ENCODE data around the gene LCP1.
A peak's percentile ranks its signal among the peaks of the same experiment; 100 is the strongest.
"Not testable (repeated sequence)": the region's sequence is repeated elsewhere in the genome, so short reads cannot be mapped to it uniquely, and the experiment has no call there.

The LCP1 gene

DNA sequence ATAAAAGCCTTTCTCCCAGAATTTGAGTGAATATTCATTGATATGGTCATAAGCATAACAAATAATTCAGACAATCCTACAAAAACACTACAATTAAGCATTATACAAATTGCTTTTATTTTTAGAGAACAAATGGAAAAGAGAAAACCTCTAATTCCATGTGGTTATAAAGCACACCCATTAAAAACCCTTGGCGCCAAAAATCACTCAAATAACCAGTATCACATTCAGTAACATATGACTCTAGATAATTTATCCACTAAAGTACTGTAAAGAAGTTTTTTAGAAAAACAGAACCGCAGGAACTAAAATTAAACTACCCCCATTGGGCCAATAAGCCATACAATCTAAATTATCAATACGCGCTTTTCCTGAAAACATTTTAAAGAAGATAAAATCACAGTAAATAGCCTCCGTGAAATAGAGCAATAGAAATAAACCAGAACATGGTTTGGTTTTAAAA is 569 bp downstream of the LCP1 start:
- no peak for DNase-seq

DNA sequence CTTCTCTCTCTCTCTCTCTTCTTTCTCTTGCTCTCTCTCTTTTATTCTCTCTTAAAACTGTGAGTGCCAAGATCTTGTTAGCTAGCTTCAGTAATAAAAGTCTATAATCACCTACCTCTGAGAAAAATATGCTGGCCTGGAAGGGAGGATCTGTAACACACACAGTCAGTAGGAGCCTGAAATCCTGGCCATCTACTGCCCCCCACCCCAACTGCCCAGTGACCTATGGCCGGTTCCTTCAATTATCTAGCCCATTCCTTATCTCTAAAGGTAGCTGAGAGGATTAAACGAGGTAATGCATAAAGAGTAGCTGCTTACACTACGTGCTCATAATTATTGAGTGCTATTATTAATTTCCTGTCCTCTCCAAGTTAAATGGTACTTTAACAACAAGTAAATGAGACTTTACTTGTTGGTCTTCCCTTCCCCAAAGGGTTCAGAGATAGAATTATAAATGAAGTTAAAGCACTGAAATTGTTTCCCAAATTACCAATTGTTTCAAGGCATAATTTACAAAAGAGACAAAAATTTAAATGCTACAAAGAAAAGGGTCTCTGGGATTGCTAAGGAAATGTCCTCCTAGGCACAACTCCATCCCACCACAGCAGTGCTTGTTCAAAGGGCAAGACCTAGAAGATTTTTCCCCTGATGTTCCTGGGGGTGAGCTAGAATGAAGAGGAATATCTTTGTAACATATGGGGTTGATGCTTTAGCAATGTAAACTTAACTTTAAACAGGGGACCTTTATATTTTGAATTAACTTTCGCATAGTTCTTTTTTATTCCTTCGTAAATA is 1.8 kb downstream of the LCP1 start:
- peak; percentile 40 to 64 for DNase-seq

DNA sequence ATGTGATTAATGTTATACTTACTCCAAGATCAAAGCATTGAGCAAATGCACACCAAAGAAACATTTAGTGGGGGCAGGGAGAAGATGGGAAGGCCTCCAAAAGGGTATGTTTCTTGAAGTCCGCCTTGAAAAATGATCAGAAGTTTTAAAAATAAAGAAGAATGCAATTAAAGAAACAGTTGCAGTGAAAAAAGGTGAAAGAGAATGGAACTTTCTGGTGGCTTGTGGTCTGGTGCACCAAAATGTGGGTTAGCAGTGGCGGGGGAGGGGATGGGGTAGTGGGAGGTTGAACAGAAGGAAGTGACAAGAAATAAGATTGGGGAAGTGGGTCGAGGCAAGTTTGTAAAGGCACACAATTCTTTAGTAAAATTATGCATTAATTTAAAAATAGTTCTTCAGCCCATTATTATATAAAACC is 2.5 kb downstream of the LCP1 start:
- DNase-seq, result peak; percentile 83 to 90

DNA sequence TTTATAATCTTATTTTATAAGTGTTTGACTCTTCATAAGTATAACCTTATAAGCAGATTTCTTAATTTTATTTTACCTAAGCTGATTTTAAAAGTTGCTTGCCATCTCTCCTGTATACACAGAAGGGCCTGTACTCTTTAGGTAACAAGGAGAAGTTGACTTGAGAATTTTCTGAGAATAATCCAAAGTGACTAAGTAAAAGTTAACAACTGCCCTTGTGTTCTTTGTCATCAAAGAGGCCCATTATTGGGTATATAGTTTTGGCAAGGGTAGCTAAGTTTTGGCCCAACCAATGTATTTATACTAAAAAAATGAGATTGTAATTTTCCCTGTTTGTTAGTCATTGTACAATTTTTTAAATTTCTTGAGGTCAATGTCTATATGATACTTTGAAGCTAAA is 3.2 kb downstream of the LCP1 start:
- DNase-seq, result no peak

DNA sequence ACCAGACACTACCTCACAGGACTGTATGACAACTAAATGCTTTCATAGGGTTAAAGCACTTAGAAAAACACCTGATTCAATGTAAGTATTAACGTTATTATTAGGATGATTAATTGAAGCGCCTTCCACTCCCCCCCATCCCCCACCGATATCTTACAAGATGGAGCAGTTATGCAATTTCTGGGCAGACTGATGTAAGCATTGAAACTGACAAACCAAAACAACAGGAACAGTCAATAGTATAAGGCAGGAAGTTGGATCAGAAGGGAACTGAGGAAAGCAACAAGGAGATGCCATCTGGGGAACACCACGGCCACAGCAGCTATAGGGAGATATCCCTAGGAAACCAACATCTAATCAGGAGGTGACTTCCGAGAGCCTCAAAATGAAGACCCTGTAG is 3.8 kb downstream of the LCP1 start:
- peak; percentile 70 to 84 for DNase-seq

DNA sequence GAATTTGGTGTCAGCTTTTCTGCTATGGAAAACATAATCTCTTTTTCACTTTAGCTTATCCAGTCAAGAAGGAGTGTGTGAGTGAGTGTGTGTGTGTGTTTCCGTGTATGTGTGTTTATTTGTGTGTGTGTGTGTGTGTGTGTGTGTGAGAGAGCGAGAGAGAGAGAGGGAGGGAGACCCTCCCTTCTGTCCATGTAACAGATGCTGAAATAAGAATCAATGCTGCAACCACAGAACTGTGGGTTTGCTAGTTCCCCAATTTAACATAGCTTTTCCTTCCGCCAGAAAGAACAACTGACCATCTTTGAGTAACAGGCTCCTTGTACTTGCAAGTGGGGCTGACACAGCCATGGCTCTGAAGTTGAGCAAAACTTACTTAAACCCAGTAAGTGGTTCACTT is 5.2 kb downstream of the LCP1 start:
- DNase-seq, result peak; percentile 99

DNA sequence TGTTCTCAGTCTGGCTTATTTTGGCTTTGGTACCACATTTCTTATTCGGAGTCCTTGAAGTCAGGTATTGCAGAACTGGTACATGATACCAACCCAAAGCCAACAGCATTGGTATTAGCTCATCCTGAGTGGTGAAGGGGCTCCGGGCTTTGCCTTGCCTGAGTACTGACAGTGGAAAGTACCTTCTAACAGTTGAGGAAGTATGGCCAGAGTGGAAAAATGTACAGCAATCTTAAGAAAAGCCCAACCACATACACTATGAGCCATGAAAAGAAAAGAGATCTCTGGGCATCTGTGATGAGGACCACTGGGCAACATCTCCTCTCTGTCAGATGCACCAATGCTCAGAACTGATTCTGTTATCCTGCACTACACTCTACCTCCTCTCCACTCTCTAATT is 8.3 kb downstream of the LCP1 start:
- peak; percentile 23 to 30 for DNase-seq

DNA sequence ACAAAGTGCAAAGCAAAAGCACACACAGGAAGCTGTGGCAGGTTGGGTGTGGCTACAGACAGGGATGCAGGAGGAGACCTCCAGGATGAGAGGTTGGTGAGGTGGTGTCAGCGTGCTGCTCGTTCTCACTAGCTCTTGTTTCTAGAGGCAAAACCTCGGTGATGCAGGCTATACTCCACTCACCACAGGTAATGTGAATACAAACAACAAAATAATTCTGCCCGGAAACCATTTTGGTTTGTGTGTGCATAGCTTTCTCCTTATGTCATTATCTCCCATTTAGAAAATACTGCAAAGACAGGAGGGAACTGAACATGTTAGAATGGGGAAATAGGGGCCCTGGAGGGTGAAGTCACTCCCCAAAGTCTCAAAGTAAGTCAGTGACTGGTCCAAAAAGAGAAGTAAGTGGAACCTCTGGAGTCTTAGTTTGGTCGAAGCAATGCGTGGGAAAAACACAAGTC is 9.4 kb downstream of the LCP1 start:
- peak; percentile 87 to 93 for DNase-seq

DNA sequence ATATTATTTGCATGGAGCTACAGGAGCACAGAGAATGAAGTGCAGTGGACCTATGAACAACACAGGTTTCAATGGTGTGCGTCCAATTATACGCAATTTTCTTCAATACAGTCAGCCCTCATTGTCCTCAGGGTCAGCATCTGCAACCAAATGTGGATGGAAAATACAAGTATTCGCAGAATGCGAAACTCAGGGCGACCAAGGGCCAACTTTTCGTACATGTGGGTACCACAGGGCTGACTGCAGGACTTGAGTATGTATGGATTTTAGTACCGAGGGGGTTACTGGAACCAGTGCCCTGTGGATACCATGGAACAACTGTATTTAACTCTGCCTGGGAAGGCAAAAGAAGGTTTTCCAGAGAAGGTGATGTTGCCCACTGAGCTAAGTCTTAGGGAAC is 10.2 kb downstream of the LCP1 start:
- DNase-seq, result no peak

DNA sequence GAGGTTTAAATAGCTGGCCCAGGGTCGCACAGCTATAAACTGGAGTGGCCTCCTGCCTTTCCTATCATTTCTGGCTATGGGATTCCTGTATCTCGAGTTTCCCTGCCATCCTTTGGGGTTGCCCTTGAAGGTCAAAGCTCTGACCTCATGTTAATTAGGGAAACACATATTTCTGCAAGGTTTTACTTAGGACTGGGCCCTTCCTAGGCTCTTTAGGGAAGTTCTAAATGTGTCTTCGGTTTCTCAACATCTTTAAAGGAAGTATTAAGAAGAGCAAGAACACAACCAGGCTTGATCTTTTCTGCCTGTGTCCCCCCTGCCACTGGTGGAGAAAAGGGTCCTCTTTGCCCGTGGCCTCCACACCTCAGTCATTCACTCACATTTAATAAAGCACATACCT is 10.8 kb downstream of the LCP1 start:
- DNase-seq, result peak; percentile 82 to 89

DNA sequence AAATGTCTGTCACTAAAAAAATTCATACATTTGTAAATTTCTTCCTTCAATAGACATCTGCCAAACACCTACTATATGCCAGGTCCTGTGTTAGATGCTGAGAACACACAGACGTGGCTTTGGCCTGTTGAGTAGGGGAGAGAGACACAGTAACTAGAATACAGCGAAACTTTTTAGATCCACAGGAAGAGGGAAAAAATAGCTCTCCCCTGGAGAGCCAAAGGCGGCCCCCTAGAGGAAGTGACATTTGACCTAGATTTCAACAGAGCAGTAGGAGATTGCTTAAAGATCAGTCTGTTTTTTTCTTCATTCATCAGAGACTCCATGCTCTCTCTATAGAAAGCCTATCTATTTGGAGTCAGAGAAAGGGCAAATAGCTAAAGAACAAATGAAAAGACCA is 11.3 kb downstream of the LCP1 start:
- peak; percentile 55 to 67 for DNase-seq

DNA sequence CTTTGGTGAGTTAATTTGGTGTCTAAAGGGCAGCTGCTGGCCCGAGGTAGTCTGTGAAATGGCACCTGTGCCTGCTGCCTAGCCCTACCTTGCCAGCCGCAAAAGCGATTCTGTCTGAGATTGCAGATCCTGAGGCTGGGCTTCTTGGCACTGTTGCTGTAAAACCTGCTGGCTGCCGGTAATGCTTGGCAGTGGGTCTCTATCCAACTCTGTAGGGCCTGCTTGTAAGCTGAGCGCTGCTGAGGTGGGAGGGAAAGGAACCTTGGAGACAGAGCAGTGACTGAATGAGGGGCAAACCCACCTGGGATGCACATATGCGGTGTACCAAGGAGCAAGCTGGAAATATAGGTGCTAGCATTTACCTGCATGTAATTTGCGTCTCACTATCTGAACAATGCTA is 11.7 kb downstream of the LCP1 start:
- no peak for DNase-seq

DNA sequence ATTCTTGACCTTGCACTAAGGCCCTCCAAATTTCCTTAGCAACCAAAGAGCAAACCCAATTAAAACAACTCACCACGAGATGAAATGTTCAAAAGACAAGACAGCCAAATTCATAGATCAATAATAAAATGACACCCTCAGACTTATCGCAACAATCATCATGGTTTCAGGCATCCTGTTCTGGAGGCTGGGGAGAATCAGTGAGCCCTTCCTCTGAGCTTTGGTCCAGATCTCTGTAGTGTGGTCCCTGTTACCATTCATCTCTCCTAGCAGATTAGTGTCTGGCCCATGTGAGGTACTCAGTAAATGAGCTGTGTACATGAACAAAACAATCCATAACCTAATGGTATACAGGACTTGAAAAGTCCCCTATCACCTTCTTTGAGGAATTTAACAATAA is 12.2 kb downstream of the LCP1 start:
- no peak for DNase-seq

DNA sequence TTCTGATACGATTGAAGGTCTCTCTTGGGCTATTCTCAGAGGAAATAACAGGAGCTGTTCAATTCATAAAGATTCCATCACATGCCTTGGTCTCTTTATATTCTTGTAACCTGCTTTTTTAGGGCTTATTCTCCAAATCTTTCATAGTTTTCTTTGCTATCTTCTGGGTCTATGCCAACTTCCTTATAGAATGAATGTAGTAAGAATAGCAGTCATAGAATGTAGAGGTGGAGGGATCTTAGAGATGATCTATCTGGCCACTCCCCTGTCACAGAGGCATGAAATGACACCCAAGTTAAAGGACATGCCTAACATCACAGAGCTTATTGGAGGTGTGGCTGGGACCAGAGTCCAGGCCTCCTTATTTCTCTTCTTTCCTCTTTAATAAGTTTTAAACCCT is 13.2 kb downstream of the LCP1 start:
- DNase-seq, result peak; percentile 50 to 56

DNA sequence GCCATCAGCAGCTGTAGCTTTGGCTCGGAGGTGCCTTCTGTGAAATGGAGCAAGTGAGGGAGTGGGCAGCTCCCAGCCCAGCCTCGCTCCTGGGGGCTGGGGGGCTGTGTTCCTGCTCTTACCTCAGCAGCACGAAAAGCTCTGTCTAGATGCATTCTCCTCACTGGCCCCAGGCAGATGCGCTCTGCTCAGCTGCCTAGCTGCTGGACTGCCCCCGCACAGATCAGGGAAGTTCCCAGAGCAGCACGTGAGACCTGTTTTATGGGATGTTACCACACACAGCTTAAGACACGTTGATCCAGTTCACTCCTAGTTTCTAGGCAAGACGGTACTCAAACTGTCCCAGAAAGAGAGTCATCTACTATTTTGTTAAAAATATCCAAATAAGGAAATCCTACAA is 13.6 kb downstream of the LCP1 start:
- DNase-seq, result no peak

DNA sequence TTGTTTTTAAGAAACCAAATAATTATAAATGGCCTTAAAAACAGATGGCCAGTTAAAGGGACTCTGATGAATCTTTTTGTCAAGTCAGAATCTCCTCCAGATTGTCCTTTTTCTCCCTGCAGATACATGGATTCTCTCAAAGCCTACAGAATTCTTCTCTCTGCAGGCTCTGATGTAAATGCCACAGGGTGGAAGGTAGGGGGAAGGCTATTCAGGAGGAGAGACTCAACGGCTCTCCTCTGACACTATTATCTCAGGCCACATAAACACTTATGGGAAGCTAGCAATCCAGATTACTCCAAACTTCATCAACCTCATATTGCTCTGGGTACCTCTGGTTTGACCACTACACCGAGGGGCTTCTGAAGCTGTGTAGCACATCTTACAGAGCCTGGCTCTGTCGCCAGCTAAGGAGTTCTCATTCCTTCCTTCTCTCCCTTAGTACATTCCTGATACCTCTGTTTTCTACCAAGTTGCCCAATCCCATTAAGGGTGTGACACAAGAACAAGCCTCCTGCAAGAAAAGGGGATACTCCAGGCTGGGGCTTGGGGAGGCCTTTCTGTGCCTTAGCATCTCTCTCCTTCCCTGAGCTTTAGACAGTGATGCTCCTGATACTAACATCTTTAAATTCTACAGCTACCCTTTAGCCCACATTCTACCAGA is 14.9 kb downstream of the LCP1 start:
- DNase-seq, result no peak

DNA sequence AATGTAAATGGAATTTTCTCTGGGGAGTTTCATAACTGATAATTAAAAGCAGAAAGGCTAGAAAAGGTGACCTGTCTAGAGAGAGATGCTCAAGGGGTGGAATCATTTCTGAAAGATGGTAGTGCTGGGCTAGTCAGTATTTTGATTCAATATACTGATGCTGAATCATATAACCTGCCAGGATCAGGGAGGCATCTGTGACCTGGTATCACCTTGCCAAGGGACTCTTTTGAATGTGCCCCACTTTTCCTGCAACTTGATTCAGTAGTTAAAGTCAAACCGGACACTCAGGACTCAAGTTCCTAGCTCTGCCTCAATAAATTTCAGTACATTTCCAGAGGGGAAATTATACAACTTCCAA is 15.8 kb downstream of the LCP1 start:
- no peak for DNase-seq

DNA sequence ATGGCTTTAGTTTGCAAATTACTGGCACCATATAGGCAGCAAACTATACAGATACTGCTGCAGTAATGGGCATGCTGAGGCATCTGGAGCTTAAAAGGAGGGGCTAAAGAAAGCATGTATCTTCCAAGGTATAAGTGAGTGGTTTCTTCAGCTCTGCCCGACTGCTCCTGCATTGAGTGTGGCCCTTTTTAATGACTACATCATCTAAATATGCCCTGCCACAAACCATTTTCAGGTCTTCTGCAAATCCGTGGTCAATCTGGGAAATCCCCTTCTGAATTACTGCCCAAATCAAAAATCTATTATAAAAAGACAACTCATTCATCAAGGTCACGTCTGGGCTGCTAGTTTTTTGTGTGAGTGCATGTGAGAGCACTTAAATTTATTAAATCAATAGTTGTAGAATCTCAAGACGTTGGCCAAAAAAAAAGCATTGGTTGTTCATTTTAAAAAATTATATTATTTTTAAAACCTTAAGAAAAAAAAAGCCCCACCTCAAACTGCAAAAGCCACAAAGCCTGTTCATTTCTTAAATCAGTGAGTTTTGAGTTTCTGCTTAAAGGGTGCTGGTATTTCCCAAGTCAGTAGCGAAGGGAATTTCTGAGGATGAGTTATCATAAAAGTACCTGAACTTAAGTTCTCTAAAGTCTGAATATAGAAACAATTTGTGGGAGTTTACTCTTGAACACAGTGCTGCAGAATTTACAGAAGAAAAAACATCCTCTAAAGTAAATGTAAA is 16.3 kb downstream of the LCP1 start:
- DNase-seq, result no peak

DNA sequence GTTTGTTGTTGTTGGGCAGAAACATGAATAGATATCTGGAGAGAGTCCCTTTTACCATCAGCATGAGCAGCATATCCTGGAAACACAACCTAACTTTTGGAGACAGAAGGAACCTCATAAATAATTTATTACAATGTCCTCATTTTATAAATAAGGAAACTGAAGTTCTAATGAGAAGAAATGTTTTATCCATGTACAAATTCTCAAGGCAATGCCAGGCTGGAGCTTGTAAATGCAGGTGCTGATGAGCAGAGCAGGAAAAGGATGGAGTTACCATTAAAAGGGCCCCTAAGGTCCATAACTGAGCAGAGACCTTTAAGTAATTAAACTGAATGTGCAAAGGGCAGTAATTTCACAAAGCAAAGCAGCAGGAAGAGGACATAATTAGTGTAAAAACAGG is 17.3 kb downstream of the LCP1 start:
- DNase-seq, result no peak

DNA sequence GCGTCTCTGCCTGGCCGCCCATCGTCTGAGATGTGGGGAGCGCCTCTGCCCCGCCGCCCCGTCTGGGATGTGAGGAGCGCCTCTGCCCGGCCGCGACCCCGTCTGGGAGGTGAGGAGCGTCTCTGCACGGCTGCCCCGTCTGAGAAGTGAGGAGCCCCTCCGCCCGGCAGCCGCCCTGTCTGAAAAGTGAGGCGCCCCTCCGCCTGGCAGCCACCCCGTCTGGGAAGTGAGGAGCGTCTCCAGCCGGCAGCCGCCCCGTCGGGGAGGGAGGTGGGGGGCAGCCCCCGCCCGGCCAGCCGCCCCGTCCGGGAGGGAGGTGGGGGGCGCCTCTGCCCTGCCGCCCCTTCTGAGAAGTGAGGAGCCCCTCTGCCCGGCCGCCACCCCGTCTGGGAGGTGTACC is 19.2 kb downstream of the LCP1 start:
- DNase-seq, result not testable (repeated sequence)

DNA sequence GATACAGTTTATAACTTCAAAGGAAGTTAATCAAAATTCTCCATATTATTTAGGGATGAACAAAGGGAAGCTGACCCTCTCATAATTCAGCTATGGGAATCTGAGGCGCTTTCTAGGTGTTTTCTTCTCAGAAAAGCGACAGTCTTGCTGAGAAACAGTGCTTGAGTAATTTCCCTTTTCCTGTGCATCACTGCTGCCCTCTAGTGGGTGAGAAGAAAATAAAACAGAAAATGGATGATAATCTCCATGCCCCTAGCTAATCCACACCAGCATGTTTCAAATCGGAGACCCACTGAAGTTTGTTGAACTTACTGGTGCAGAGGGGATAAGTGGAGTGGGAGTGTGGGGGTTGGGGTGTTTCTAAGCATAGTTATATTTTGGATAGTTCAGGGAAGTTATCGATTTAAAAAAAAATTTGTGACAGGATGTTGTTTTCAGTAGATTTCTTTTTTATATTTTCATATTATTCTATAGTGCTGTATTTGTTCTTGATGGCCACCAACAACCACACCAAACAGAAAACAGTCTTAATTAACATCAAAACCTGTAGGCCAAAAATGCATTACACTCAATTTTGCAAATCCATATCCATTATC is 21.4 kb downstream of the LCP1 start:
- DNase-seq, result peak; percentile 71 to 79

DNA sequence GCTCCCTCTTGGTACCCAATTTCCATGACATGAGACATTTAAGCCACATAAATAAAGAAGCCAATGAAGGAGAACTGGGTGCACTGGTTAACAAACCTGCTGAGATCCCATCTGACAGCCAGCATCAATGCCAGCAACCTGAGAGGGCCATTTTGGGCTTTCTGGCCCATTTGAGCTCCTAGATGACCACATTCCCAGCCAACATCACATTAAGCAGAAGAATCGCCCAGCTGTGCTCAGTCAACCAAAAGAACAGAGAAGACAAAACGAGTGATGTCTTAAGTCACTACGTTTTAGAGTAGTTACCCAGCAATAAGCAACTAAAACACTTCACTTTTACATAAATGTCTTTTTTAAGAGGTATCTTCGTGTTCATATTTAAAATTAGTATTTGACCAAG is 21.9 kb downstream of the LCP1 start:
- DNase-seq, result no peak

DNA sequence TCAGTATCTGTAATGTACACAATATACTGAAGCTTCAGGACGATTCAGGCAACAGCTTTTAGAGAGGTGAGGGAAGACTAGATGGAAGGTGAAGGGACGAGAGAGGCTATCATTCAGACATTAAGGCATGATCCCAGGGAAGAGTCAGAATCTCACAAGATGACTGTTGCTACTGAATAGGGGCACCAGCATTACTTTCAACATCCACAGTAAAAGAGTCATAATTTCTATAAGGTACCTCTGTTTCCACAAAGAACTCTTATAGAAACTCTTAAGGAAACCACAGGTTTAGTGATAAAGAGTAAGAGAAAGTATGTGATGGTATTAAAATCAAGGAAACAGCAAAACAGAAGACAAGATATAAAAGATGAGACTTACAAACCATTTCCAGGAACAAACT is 23.0 kb downstream of the LCP1 start:
- no peak for DNase-seq

Measured in AML-193 (cell line).